Gastroesophageal sphincter (tissue), 3 donors: ENCODE data around the gene KCNG1.

Experiments
- EP300 ChIP-seq: sonication (generic); formaldehyde crosslinking; IDR thresholded peaks from one replicate; pipeline ENCODE4 v1.6.1; 2017; ENCODE audit warnings: antibody characterized with exemption, mild to moderate bottlenecking
- POLR2A ChIP-seq, 2 donors: fragments of 450-650 bp; IDR thresholded peaks; one replicate each; pipeline ENCODE4 v1.6.1; 2017; ENCODE audit warnings: antibody characterized with exemption in 2 of 2, mild to moderate bottlenecking in 2 of 2, moderate library complexity in 1 of 2
- POLR2AphosphoS5 ChIP-seq: sonication (generic); formaldehyde crosslinking; IDR thresholded peaks from one replicate; pipeline ENCODE4 v1.6.1; 2017; ENCODE audit warnings: antibody characterized with exemption
- TF ChIP-seq, protein P1 (sequence below), 4 experiments: fragments of 200-600 bp in 2 of 4; fragments of 450-650 bp in 2 of 4; sonication (generic) in 1 of 4; IDR thresholded peaks; one replicate each; pipeline ENCODE4 v1.5.1; 2017 to 2019; ENCODE audit warnings: antibody characterized with exemption in 4 of 4, mild to moderate bottlenecking in 2 of 4, moderate library complexity in 2 of 4

GRCh38 chr20:50953821-50954220 lies 69.1 kb downstream of the KCNG1 start:
- TF ChIP-seq, protein P1, sequence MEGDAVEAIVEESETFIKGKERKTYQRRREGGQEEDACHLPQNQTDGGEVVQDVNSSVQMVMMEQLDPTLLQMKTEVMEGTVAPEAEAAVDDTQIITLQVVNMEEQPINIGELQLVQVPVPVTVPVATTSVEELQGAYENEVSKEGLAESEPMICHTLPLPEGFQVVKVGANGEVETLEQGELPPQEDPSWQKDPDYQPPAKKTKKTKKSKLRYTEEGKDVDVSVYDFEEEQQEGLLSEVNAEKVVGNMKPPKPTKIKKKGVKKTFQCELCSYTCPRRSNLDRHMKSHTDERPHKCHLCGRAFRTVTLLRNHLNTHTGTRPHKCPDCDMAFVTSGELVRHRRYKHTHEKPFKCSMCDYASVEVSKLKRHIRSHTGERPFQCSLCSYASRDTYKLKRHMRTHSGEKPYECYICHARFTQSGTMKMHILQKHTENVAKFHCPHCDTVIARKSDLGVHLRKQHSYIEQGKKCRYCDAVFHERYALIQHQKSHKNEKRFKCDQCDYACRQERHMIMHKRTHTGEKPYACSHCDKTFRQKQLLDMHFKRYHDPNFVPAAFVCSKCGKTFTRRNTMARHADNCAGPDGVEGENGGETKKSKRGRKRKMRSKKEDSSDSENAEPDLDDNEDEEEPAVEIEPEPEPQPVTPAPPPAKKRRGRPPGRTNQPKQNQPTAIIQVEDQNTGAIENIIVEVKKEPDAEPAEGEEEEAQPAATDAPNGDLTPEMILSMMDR (IDR thresholded peaks at IDR 0.05), result no peak
- no peak for TF ChIP-seq POLR2A (IDR thresholded peaks at IDR 0.05)
- no peak for TF ChIP-seq EP300
- TF ChIP-seq POLR2AphosphoS5, result no peak
